Measurements from ENCODE around the gene IKBKE.
A peak's percentile ranks its signal among the peaks of the same experiment; 100 is the strongest.

IKBKE gene

DNA sequence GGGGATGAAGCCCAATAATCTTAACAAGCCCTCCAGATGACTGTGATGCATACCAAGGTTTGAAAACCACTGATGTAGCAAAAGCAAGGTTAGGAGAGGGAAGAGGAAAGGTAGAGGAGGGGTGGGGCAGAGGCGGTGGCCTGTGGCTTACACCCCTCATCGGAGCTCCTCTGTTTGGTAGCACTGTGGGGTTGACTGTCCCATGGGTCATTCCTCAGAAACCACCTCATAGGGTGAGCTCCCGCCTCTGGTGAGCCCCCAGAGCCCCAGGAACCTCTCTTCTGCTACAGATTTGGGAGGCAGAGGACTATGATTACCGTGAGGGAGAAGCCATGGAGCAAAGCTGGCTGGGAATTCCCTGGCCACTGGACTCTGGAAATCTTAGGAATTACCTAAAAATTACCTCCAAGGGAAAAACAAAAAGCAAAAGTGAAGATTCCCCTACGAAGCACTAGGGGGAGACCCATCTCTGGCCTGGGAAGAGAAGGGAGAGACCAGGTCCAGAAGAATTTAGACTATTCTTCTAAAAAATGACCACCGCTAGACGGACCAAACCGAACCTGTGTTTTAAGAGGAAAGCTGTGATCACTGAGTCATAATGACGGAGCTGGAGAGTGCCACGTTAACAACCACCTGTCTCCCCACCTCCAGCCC is 35.6 kb downstream of the IKBKE start:
- Histone ChIP-seq H3K27ac (no peak overlapping the region), H3K27me3 (peaks cover 85% of the 10 kb centered on the region), H3K9me3 (no peaks in the 10 kb centered on the region), H3K36me3 (no peaks in the 10 kb centered on the region), H3K4me3 (ENCODE audit: low read depth in 1 of 2, low read length in 1 of 2) (no peak overlapping the region), H3K4me1 (ENCODE audit: control insufficient read depth in 1 of 2, insufficient read depth in 1 of 2, low read depth in 1 of 2, low read length in 1 of 2) (peaks cover 13 to 20% of the 10 kb centered on the region in 2 experiments)
- TF ChIP-seq, protein P1, sequence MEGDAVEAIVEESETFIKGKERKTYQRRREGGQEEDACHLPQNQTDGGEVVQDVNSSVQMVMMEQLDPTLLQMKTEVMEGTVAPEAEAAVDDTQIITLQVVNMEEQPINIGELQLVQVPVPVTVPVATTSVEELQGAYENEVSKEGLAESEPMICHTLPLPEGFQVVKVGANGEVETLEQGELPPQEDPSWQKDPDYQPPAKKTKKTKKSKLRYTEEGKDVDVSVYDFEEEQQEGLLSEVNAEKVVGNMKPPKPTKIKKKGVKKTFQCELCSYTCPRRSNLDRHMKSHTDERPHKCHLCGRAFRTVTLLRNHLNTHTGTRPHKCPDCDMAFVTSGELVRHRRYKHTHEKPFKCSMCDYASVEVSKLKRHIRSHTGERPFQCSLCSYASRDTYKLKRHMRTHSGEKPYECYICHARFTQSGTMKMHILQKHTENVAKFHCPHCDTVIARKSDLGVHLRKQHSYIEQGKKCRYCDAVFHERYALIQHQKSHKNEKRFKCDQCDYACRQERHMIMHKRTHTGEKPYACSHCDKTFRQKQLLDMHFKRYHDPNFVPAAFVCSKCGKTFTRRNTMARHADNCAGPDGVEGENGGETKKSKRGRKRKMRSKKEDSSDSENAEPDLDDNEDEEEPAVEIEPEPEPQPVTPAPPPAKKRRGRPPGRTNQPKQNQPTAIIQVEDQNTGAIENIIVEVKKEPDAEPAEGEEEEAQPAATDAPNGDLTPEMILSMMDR (IDR thresholded peaks at IDR 0.05): no peak

DNA sequence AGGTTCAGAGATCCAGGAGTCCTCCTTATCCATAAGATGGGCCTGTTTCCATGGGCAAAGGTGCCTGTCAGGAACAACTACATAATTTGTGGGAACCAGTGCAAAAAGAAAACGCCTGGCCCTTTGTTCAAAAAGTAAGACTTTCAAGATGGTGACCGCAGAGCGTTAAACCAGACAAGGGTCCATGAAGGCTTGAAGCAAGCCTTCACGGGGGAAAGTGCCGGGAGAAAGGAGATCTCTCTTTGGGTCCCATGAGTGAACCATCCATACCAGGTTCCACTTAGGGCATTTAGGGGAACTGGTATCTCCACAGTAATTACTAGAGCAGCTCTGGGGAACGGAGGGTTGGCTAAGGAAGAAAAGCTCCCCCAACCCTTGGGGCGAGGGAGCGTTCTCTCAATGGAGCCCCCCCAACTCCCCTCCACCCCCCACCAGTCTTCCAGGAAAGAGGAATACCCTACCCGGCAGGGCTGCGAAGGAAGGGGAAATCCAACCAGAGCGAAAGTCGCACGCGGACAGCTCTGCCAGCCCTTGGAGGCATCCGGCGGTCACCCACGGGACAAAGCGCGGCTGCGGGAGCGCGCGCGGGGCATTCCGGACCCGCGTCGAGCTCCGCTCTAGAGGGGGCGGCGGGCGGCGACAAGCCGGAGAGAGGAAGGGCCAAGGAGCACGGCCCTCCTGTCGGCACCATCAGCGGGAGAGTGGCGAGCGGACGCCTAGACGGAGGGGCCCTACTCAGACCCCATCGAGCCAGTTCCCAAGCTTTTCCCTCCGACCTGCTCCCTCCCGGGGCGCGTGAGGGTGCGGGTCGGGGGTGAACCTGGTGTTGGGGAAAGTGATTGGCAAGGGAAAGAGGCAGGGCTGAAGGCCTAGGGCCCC is 36.4 kb downstream of the IKBKE start:
- H3K27ac ChIP-seq: no peak overlapping the region
- H3K36me3 ChIP-seq: no peaks in the 10 kb centered on the region
- H3K27me3 ChIP-seq: peaks cover 94% of the 10 kb centered on the region
- peaks cover 13 to 20% of the 10 kb centered on the region in 2 experiments for H3K4me1 ChIP-seq (ENCODE audit: control insufficient read depth in 1 of 2, insufficient read depth in 1 of 2, low read depth in 1 of 2, low read length in 1 of 2)
- H3K9me3 ChIP-seq: no peaks in the 10 kb centered on the region
- peak overlapping the region; percentile 61 to 64 for H3K4me3 ChIP-seq (ENCODE audit: low read depth in 1 of 2, low read length in 1 of 2)
- TF ChIP-seq, protein P1 (IDR thresholded peaks at IDR 0.05): no peak

DNA sequence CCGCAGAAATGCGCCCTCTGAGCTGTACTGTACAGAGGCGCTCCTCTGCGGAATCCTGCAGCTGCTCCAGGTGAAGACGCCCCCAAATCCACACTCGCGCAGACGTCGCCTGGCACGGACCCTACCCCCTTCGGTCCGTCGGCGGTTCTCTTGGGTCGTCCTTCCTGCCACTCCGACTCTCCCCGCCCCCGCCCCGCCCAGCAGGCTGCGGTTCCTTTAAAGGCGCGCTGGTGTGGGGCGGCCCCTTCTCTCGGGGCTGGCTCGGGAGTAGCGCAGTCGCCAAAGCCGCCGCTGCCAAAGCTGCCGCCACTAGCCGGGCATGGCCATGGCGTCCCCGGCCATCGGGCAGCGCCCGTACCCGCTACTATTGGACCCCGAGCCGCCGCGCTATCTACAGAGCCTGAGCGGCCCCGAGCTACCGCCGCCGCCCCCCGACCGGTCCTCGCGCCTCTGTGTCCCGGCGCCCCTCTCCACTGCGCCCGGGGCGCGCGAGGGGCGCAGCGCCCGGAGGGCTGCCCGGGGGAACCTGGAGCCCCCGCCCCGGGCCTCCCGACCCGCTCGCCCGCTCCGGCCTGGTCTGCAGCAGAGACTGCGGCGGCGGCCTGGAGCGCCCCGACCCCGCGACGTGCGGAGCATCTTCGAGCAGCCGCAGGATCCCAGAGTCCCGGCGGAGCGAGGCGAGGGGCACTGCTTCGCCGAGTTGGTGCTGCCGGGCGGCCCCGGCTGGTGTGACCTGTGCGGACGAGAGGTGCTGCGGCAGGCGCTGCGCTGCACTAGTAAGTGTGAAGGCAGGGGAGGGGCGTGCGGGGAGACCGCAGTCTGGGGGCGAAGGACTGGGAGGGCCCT is 37.2 kb downstream of the IKBKE start, which contains the start of gene RASSF5:
TSS of gene RASSF5 (plus strand) at position 248 of the 846 bp plus-strand sequence. CDS start at position 320, 72 bp downstream.
- Histone ChIP-seq H3K27ac (no peak within 1 kb of the TSS), H3K9me3 (no peaks in the 10 kb centered on the region), H3K4me3 (ENCODE audit: low read depth in 1 of 2, low read length in 1 of 2) (peak within 1 kb of the TSS; percentile 61 to 64), H3K27me3 (peaks cover 100% of the 10 kb centered on the region), H3K4me1 (ENCODE audit: control insufficient read depth in 1 of 2, insufficient read depth in 1 of 2, low read depth in 1 of 2, low read length in 1 of 2) (peaks cover 13 to 20% of the 10 kb centered on the region in 2 experiments), H3K36me3 (no peaks in the 10 kb centered on the region)
- TF ChIP-seq, protein P1 (IDR thresholded peaks at IDR 0.05): no peak

DNA sequence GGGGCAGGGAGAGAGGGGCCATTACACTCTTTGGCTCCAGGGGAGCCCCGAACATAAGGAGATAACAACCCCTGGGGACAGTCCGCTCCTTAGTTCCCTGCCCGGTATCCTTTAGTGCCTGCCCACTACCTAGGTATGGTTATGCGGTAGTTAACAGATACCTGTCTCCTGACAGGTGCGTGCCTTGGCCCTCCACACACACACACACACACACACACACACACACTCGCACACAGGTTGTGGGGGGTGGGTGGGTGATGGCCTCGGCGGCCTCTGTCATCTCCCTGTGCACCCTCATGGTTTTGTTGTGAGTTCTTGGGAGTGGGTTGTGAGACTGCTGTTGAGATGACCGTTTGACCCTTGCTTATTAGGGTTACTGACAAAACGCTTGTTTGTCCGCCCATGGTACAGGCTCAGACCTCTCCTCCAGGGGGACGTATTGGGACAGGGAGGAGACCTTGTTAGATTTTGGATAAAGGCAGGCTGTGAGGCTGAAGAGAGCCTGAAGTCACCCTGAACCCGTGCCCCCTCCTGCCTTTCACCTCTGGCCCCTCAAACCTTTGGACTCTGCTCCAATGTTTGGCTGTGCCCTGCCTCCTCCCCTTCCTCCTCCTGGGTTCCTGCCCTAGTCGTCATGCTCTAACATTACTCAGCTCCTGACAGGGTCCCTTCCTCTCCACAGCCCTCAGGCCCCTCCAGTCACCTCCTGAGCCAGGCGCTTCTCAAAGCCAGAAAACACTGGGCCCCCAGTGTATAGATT is 38.0 kb downstream of the IKBKE start:
- Histone ChIP-seq H3K4me1 (ENCODE audit: control insufficient read depth in 1 of 2, insufficient read depth in 1 of 2, low read depth in 1 of 2, low read length in 1 of 2) (peaks cover 13 to 20% of the 10 kb centered on the region in 2 experiments), H3K27me3 (peaks cover 99% of the 10 kb centered on the region), H3K4me3 (ENCODE audit: low read depth in 1 of 2, low read length in 1 of 2) (peak overlapping the region; percentile 61 to 64)

More for the DNA sequence above, 38.0 kb downstream of the IKBKE start:
- TF ChIP-seq, protein P1 (IDR thresholded peaks at IDR 0.05): no peak
- H3K9me3 ChIP-seq: no peaks in the 10 kb centered on the region
- H3K27ac ChIP-seq: no peak overlapping the region
- H3K36me3 ChIP-seq: no peaks in the 10 kb centered on the region
